GM11168 (cell line): Measurements from ENCODE around the gene FBRSL1.
"Not testable (repeated sequence)": the region's sequence is repeated elsewhere in the genome, so short reads cannot be mapped to it uniquely, and the experiment has no call there.

Source experiments
- in situ Hi-C: fragments of 300-500 bp; cut with MboI; formaldehyde crosslinking; loops from one replicate; pipeline ENCODE4 v1.12.0; 2022; ENCODE audit warnings: low sequenced_read_pairs; ENCODE audit not compliant: unreplicated experiment

The FBRSL1 gene

GRCh38 chr12:132489602-132490266, at the start of gene FBRSL1:
Gene FBRSL1 (plus strand): TSS chr12:132490151.
- in situ Hi-C loops, result no loop called here

DNA sequence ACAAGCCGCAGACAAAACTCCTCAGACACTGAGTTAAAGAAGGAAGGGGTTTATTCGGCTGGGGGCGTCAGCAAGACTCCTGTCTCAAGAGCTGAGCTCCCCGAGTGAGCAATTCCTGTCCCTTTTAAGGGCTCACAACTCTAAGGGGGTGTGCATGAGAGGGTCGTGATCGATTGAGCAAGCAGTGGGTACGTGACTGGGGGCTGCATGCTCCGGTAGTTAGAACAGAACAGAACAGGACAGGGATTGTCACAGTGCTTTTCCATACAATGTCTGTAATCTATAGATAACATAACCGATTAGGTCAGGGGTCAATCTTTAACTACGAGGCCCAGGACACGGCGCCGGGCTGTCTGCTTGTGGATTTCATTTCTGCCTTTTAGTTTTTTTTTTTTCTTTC, 49.5 kb upstream of the FBRSL1 start:
- in situ Hi-C loops, result not testable (repeated sequence)

DNA sequence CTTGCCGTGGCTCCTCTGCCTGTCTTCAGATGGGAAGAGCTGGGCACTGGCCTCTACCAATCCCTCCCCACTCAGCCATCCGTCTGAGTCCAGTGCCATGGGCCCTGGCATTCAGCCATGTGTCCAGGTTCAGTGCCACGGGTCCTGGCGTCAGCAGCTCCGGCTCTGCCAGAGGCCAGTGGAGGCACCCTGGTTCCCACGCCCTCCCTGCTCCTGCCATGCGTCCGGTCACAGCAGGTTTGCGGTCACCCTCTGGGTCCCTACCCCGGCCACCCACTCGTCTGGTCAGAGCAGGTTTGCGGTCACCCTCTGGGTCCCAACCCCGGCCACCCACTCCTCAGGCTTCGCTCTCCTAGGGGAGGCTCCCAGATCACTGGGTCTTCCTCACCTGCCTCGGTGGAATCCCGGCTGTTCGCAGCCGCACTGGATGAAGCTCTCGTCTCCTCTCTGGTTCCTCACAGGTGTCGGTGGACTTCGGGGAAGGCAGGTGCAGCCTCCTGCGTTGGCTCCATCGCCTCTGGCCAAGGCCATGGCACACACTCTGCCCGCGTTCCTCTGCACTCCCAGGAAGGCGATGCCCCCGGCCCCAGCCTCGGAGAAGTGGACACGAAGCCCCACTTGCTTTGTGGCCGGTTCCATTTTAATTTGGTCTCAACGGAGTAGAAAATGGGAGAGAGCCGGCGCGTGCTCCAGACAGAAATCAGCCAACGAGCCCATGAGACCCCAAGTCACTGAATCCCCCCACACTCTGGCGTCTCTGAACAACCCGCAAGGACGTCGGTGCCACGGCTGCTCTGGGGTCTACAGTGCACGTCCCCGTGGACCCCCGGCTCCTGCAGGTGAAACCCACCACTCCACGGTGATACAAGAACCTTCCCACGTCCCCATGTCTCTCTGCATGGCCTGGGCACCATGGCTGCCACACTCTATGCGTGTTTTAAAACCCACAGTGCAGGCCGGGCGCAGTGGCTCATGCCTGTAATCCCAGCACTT, 47.8 kb upstream of the FBRSL1 start:
- in situ Hi-C loops, result no loop called here

- in situ Hi-C loops, result no loop called here
Observed at GRCh38 chr12:132443091-132443490, 46.9 kb upstream of the FBRSL1 start.

DNA sequence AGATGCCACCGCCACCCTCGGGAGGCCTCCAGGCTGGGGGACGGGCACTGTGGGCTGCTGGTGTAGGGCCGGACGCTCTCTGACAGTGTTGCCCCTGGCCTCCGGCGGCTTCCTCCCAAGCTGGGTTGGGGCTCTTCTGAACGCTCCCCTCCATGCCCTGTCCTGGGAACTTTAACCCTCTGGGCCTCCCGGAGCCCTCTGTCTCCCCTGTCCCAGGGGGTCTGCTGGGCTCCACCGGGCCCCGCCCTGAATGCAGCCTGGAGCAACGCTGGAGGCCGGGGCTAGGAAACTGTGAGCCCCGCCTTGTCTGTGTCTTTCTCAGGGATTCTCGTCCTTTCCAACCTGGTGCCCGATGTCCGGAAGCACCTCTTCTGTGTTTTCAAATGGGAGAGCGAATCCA, 45.7 kb upstream of the FBRSL1 start:
- in situ Hi-C loops, result no loop called here

GRCh38 chr12:132444957-132445883, 44.7 kb upstream of the FBRSL1 start:
- in situ Hi-C loops, result no loop called here

DNA sequence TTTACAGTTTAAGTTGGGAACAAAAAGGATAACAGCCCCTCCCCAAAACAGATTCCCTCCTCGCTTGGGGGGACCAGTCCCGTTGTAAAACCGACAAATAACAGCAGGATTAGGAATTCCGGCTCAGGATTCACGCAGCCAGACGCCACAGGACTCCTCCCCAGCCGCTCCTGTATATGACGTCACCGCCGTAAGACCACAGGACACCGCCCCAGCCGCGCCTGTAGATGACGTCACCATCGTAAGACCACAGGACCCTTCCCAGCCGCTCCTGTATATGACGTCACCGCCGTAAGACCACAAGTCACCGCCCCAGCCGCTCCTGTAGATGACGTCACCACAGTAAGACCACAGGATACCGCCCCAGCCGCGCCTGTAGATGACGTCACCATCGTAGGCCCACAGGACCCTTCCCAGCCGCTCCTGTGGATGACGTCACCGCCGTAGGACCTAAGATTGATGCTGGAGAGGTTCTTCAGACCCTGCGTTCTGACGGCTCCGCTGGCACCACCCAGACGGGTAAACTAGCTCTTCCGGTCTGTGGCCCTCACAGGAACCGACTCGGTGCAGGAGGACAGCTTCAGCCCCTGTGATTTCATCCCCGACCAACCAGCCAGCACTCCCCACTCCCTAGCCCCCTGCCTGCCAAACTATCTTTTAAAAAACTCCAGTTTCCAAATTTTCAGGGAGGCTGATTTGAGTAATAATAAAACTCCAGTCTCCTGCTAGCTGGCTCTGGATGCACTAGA, 43.9 kb upstream of the FBRSL1 start:
- in situ Hi-C loops, result no loop called here

- in situ Hi-C loops, result no loop called here
Observed at GRCh38 chr12:132446633-132447326, 43.2 kb upstream of the FBRSL1 start.

- in situ Hi-C loops, result no loop called here
Observed at GRCh38 chr12:132447327-132447720, 42.6 kb upstream of the FBRSL1 start.

DNA sequence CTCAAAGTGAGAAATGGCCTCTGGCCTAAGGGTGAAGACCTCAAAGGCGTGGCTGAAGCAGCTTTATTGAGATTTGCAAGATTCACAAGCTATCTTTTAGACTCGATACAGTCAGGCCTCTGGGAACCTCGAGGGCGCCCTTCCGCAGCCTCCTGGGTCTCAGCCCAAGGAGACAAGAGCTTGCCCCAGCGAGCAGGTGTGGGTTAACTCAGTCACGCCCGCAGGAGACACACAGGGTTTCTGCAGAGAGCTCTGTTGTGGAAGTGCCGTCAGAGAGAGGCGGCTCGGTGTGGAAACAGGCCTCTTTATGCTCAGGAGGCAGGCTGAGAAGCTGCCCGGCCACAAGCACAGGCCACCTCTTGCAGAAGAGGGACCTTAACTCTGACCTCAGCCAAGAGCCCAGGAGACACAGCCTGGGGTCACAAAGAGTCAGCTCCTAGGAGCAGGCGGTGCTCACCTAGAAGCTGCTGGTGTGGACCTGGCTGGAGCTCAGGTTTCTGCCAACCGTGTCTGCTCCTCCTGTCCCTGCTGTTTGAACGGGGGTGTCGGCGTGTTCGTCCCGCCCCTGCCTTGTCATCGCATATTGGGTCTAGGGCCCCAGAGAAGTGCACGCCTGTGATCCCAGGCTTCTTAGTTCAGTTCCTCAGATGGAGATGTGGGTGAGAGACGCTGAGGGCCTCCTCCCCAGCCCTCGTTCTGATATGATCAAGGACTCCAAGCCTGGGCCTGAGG, 42.1 kb upstream of the FBRSL1 start:
- in situ Hi-C loops, result no loop called here

DNA sequence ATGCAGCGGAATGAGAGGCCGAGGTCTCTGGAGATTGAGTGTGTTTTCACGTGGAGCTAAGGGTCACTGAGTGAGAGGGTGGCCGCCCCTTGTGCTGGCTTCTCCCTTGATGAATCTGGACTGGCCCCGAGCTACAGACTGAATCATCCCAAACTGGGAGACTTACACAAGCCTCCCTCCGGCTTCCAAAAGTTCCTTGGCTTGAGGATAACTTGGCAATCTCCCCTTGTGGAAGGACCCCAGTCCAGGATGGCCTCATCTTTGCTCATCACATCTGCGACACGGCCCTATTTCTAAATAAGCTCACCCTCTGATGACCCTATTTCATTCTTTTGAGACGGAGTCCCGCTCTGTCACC, 41.5 kb upstream of the FBRSL1 start:
- in situ Hi-C loops, result no loop called here

- in situ Hi-C loops, result no loop called here
Observed at GRCh38 chr12:132449565-132450417, 40.2 kb upstream of the FBRSL1 start.

DNA sequence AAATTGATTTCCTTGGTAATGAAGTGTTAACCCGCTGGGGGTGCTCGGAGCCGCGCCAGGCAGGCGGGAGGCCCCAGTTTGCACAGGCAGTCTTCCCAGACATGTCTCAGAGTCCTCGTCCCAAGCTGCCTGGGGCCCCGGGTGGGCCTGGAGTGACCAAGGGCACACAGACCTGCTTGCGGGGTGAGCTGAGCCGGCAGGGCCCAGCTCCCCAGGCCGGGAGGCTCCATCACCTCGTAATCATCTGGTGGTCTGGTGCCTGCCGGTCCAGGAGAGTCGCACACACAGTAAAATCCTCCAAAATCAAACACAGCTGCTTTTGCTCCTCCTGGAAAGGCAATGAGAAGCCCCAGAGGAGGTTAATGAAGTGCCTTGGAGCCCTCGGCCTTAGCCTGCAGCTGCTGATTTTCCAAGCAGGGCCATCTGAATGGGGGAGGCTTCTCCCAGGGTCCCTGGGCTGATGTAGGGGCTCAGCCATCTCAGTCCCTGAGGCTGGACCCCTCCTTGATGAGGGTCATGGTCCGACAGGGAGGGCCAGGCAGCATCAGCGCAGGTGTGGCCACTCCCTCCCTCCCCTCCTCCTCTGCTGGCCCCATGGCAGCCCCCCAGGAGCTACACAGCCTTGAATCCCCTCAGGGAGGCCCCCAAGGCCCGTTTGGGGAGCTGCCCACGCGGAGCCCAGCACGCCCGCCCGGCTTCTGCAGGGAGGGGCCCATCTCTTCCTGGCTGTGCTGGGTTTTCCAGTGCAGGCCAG, 39.4 kb upstream of the FBRSL1 start:
- in situ Hi-C loops, result no loop called here

GRCh38 chr12:132451172-132451835, 38.6 kb upstream of the FBRSL1 start:
- in situ Hi-C loops, result no loop called here

DNA sequence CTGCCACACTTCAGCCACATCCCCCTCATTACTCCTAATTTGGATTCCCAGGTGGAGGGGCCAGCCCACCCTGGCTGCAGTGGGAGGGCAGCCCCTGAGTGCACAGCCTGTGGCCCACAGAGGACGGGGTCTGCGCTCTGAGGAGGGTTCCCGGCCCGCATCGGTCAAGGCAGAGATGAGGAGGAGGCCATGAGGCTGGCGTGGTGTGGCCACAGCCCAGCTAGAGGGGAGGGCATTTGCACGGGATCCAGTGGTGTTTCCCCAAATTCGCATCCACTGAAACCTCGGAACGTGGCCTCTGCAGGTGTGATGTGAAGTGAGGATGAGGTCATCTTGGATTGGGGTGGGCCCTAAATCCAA, 38.1 kb upstream of the FBRSL1 start:
- in situ Hi-C loops, result no loop called here

- in situ Hi-C loops, result no loop called here
Observed at GRCh38 chr12:132452596-132453350, 37.2 kb upstream of the FBRSL1 start.
